ENCODE measurements around the gene KSR1. TPM values are rescaled to one million over a fixed set of nuclear protein-coding genes. Genes with fewer than 3 reads are reported as not detected.

The KSR1 gene
- total RNA-seq, 2 experiments from 2014 or later = 53.9 to 58.2 TPM

DNA sequence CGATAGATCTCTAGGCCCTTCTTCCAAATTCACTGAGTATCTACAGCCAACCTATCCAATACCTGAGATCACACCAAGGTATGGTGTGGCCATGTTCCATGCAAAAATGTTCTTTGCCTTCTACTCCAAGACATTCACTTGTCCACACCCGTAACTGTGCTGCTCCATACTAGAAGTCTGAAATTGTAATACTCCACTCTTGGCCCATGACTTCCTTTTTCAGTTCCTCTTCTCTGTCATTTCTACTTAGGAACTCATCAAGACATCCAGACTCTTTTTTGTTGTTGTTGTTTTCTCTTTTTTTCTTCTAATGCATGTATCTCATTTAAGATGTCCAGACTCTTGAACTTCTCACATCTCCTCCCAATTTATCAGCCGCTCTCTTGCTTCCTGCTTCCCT lies 42.5 kb upstream of the KSR1 start:
- ChIA-PET POLR2A (no interaction called here), CTCF (interaction anchor here (1.9 to 3.0 kb wide), 2 partner anchors 32 to 186 kb away, joined by 16 to 17 read pairs; no protein-coding TSS in a partner anchor)
- Mint-ChIP-seq H3K4me1 (ENCODE audit: low read depth) (no peaks in the 10 kb centered on the region), H3K36me3 (ENCODE audit: low read depth) (no peaks in the 10 kb centered on the region), H3K4me3 (no peak overlapping the region), H3K27me3 (peaks cover 5% of the 10 kb centered on the region), H3K9me3 (no peaks in the 10 kb centered on the region), H3K27ac (no peak overlapping the region)
- DNase-seq = no peak
- intact Hi-C loops (cut with micrococcal nuclease) = no loop called here
- ATAC-seq = no peak
- TF ChIP-seq, protein P1, sequence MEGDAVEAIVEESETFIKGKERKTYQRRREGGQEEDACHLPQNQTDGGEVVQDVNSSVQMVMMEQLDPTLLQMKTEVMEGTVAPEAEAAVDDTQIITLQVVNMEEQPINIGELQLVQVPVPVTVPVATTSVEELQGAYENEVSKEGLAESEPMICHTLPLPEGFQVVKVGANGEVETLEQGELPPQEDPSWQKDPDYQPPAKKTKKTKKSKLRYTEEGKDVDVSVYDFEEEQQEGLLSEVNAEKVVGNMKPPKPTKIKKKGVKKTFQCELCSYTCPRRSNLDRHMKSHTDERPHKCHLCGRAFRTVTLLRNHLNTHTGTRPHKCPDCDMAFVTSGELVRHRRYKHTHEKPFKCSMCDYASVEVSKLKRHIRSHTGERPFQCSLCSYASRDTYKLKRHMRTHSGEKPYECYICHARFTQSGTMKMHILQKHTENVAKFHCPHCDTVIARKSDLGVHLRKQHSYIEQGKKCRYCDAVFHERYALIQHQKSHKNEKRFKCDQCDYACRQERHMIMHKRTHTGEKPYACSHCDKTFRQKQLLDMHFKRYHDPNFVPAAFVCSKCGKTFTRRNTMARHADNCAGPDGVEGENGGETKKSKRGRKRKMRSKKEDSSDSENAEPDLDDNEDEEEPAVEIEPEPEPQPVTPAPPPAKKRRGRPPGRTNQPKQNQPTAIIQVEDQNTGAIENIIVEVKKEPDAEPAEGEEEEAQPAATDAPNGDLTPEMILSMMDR (IDR thresholded peaks at IDR 0.05) = no peak

GRCh38 chr17:27414271-27414670 lies 42.0 kb upstream of the KSR1 start:
- ATAC-seq (no peak), DNase-seq (no peak)
- Mint-ChIP-seq H3K4me1 (ENCODE audit: low read depth) (no peaks in the 10 kb centered on the region), H3K27me3 (peaks cover 2% of the 10 kb centered on the region), H3K9me3 (no peaks in the 10 kb centered on the region), H3K27ac (no peak overlapping the region), H3K4me3 (no peak overlapping the region), H3K36me3 (ENCODE audit: low read depth) (no peaks in the 10 kb centered on the region)
- ChIA-PET CTCF (interaction anchor here (0.9 to 3.0 kb wide), 2 partner anchors 178 to 186 kb away, joined by 3 to 17 read pairs; no protein-coding TSS in a partner anchor), POLR2A (no interaction called here)
- intact Hi-C loops (cut with micrococcal nuclease) = no loop called here
- TF ChIP-seq, protein P1 (IDR thresholded peaks at IDR 0.05) = no peak

DNA sequence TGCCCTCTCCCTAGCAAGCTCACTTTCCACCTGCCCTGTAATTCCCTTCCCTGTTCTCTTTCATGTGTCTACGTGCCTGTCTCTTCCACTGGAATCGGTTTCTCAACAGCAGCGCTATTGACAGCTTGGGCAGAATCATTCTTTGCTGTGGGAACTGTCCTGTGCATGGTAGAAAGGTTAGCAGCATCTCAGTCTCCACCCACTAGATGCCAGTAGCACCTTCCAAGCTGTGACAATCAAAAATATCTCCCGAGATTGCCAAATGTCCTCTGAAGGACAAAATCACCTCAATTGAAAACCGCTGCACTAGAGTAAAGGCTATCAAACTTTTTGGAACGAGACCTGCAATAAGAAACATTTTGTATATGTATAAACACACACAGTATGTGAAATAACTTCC lies 41.6 kb upstream of the KSR1 start:
- H3K27ac Mint-ChIP-seq = no peak overlapping the region
- intact Hi-C loops (cut with micrococcal nuclease) = no loop called here
- ATAC-seq (no peak), DNase-seq (no peak)
- ChIA-PET CTCF (interaction anchor here (0.9 kb wide), 1 partner anchor 178 kb away, joined by 3 read pairs; no protein-coding TSS in a partner anchor), POLR2A (no interaction called here)
- no peaks in the 10 kb centered on the region for H3K36me3 Mint-ChIP-seq (ENCODE audit: low read depth)
- H3K27me3 Mint-ChIP-seq = no peaks in the 10 kb centered on the region
- TF ChIP-seq, protein P1 (IDR thresholded peaks at IDR 0.05) = no peak
- H3K4me3 Mint-ChIP-seq = no peak overlapping the region
- no peaks in the 10 kb centered on the region for H3K4me1 Mint-ChIP-seq (ENCODE audit: low read depth)
- no peaks in the 10 kb centered on the region for H3K9me3 Mint-ChIP-seq

DNA sequence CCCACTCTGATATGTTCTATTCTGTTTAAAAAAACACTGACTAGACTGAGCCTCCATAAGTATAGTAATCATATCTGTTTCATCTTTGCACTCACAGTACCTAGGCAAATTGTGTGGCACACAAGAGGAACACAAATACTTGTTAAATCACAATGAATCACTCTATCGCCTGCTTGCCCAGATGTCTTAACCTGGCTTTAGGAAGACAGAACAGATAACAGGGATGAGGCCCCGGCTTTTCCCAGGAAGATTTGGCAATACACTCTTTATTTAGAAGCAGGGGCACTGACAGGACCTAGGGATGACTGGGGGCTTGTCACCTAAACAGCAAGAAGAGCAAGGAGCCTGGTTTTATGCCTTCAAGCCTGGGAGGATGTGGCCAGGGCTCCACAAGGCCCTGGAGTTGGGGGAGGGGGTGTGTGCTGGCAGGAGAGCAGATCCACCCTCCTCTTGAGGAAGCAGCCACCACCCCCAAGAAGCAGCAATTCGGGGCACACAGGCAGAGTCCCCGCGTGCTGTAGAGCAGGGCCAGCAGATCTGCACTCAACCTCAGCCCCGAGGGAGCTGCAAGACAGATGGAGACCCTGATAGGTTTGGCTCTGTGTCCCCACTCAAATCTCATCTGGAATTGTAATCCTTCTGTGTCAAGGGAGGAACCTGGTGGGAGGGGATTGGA lies 41.0 kb upstream of the KSR1 start:
- DNase-seq = no peak
- TF ChIP-seq, protein P1 (IDR thresholded peaks at IDR 0.05) = no peak
- no peaks in the 10 kb centered on the region for H3K27me3 Mint-ChIP-seq
- H3K36me3 Mint-ChIP-seq (ENCODE audit: low read depth) = no peaks in the 10 kb centered on the region
- CTCF ChIA-PET = interaction anchor here (0.9 to 1.2 kb wide), 2 partner anchors 8 to 179 kb away, joined by 3 to 4 read pairs; no protein-coding TSS in a partner anchor
- no peak overlapping the region for H3K27ac Mint-ChIP-seq
- no peaks in the 10 kb centered on the region for H3K4me1 Mint-ChIP-seq (ENCODE audit: low read depth)
- POLR2A ChIA-PET = no interaction called here
- no peak for ATAC-seq
- intact Hi-C loops (cut with micrococcal nuclease) = no loop called here
- H3K4me3 Mint-ChIP-seq = no peak overlapping the region
- no peaks in the 10 kb centered on the region for H3K9me3 Mint-ChIP-seq

GRCh38 chr17:27417596-27418365 lies 38.5 kb upstream of the KSR1 start:
- intact Hi-C loops (cut with micrococcal nuclease) = no loop called here
- TF ChIP-seq, protein P1 (IDR thresholded peaks at IDR 0.05) = no peak
- Mint-ChIP-seq H3K4me3 (no peak overlapping the region), H3K36me3 (ENCODE audit: low read depth) (no peaks in the 10 kb centered on the region), H3K9me3 (no peaks in the 10 kb centered on the region), H3K27me3 (no peaks in the 10 kb centered on the region), H3K4me1 (ENCODE audit: low read depth) (no peaks in the 10 kb centered on the region), H3K27ac (no peak overlapping the region)
- DNase-seq (no peak), ATAC-seq (no peak)
- CTCF ChIA-PET = interaction anchor here (1.0 kb wide), 1 partner anchor 12 kb away, joined by 4 read pairs; no protein-coding TSS in a partner anchor
- POLR2A ChIA-PET = no interaction called here
